NCI-H1092 treated with DMSO at 0.1 percent for 48 hours (cell line): ENCODE measurements around the gene SUMO2.
"Not testable (repeated sequence)": the region's sequence is repeated elsewhere in the genome, so short reads cannot be mapped to it uniquely, and the experiment has no call there.

Experiments
- DNase-seq: peaks from one replicate; lab custom pipeline; 2025; lab: John Stamatoyannopoulos, UW

The SUMO2 gene

GRCh38 chr17:75144816-75145512 is 37.8 kb downstream of the SUMO2 start:
- DNase-seq: no peak

DNA sequence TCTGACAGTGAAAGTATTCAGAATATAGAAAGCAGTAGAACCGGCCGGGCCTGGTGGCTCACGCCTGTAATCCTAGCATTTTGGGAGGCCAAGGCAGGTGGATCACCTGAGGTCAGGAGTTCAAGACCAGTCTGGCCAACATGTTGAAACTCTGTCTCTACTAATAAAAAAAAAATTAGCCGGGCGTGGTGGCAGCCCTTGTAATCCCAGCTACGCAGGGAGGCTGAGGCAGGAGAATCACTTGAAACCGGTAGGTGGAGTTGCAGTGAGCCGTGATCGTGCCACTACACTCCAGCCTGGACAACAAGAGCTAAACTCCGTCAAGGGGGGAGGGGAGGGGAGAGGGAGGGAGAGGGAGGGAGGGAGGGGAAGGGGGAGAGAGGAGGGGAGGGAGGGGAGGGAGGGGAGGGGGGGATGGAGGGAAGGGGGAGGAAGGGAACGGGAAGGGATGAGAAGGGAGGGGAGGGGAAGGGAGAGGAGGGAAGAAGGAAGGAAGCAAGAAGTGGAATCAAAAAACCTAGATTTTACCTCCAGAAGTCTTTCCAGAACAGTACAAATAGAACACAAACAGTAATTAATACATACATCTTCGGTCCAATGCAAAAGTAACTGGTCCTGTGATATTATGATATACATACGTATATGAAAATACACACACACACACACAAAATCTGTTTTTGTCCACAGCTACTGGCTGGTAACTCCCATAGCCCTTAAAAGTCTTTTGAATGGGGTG is 40.4 kb downstream of the SUMO2 start:
- no peak for DNase-seq

DNA sequence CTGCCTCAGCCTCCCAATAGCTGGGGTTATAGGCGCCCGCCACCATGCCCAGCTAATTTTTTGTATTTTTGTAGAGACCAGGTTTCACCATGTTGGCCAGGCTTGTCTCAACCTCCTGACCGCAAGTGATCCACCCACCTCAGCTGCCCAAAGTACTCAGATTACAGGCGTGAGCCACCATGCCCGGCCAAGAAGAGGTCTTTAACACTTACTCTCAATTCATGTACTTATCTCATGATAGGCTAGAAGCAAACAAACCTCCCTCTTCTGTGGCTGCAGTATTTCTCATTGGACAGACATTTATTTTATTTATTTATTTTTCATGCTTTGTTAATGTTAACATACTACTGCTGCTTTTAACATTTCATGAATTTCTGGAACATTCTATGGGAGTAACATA is 44.2 kb downstream of the SUMO2 start:
- DNase-seq: no peak

- not testable (repeated sequence) for DNase-seq
These were observed 45.0 kb downstream of the SUMO2 start for GRCh38 chr17:75137762-75138161.

GRCh38 chr17:75135946-75136345 is 46.8 kb downstream of the SUMO2 start:
- DNase-seq: no peak

DNA sequence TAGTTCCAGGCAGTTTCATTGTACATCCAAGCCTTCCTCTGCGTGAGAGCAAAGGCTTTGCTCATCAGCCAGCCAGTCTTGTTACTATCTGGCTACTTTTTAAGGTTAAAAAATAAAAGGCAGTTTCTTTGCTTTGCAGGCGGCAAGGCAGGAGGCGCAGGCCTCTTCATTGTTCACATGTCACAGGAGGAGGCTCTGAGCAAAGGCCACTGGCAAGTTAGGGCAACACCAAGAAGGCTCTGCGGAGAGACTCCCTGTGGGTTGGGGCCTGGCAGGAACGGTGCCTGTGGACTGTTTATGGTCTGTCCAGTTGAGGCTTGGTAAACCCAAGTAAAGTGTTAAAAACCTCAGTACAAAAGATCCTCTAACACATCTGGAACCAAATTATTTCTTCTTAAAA is 47.3 kb downstream of the SUMO2 start:
- no peak for DNase-seq

DNA sequence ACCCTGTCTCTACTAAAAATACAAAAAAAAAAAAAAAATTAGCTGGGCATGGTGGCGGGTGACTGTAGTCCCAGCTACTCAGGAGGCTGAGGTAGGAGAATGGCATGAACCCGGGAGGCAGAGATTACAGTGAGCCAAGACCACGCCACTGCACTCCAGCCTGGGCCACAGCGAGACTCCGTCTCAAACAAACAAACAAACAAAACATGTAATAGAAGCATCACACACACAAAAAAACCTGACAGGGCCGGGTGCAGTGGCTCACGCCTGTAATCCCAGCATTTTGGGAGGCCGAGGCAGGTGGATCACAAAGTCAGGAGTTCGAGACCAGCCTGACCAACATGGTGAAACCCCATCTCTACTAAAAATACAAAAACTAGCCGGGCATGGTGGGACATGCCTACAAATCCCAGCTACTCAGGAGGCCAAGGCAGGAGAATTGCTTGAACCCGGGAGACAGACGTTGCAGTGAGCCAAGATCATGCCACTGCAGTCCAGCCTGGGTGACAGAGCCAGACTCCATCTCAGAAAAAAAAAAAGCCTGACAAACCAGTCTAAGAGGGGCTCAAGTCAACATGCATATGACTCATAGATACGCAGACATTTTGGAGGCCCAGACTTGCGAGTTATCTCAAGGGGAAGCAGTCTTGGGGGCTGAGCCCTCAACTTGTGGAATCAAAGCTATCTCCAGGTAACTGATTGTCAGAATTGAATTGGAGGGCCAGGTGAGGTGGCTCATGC is 49.0 kb downstream of the SUMO2 start:
- not testable (repeated sequence) for DNase-seq

DNA sequence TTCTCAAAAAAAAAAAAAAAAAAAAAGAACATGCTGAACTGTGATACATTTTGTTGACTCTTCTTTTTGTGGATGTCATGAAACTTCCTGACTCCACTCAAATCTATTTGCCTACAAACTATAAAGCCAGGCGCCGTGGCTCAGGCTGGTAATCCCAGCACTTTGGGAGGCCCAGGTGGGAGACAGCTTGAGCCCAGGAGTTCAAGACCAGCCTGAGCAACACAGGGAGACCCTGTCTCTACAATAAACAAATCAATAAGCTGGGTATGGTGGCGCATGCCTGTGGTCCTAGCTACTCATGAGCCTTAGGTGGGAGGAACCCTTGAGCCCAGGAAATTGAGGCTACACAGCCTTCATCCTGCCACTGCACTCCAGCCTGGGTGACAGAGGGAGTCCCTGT is 49.8 kb downstream of the SUMO2 start:
- no peak for DNase-seq

- DNase-seq: not testable (repeated sequence)
These were observed 50.5 kb downstream of the SUMO2 start for GRCh38 chr17:75132018-75133000.

DNA sequence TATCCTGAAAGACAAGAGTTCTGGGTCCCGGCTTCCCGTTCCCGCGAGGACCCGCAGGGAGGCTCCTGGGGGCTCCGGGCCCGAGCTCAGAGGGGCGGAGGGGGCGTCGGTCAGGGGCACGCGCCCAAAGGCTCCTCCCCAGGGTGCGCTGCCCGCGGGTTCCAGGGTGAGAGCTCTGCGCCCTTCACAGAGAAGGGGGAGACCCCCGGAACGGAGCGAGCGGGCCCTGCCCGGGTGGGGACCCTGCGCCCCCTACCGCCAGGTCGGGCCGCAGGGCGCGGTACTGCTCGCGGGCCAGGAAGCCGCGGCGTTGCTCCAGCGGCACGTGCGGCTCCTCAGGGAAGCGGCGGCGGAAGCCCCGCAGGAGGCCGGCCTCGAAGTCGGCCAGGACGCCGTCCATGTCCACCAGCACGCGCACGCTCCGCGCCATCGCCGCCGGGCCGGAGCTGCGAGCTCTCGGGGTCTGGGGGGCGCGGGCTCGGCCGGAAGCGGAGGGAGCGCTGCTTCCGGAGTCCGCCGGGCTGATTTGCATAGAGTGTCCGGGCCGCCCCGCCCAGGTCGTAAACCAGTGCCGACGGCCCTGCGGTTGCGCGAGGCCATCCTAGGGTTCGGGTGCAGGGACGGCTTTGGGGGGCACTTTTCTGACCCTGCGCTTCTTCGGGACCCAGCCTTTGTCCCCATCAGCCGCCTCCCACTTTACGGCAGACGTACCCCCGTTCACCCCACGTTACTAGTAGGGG is 51.3 kb downstream of the SUMO2 start, which contains the start of gene NT5C:
Gene NT5C (minus strand): TSS at position 465 of the 740 bp plus-strand sequence. CDS start 35 bp downstream, at position 430.
- peak; percentile 78 for DNase-seq

DNA sequence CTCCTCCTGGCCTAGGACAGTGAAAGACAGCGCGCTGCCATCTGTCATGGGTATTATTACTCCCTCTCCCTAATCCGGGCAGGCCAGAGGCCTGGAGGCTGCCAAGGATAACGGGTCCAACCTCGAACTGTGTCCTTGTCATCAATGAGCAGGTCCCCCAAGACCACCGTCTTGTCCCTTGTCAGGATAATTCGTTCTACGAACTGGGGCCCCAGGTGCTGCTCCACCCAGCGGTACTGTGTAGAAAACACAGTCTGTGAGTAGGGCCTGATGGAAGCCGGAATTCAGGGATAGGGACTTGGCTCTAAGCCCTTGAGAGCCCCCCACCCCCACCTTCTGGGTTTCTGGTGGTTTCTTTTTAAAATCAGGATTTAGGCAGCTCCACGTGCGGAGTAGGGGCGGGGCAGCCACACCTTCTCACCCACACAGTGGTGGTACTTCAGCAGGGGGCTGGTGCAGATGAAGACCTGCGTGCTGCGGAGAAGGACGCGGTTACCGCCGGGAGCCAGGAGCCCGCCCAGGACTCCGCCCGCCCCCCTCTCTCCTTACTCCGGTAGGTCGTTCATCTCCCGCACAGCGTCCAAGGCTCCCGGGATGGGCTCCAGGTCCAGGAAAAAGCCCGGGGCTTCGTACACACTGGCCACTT is 52.0 kb downstream of the SUMO2 start:
- DNase-seq: peak; percentile 74

DNA sequence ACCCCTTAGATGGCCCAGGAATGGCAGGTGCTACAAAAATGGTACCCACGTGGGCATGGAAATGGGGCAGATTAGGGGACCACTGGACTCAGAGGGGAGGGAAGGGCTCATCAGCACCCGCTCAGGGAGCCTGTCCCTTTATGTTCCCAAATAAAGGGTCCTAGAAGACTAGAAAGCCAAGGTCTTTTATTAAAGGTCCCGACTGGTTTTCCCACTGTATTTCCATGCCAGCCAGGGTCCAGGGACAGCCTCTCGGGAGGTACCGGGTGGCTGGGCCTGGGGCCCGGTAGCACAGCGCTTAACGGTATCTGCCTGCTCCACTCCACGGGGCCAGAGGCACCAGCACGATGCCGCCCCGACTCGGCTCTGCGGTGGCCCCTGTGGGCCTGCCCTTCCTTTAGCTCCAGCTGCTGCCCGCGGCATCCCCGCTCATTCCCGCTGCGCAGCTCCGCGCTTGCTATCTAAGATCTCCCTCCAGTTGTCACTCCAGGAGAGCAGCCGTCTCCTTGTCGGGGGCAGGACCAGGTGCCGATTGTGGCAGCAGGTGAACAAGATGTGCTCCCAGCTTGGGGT is 52.6 kb downstream of the SUMO2 start:
- no peak for DNase-seq

GRCh38 chr17:75129576-75129975 is 53.2 kb downstream of the SUMO2 start:
- DNase-seq: no peak

DNA sequence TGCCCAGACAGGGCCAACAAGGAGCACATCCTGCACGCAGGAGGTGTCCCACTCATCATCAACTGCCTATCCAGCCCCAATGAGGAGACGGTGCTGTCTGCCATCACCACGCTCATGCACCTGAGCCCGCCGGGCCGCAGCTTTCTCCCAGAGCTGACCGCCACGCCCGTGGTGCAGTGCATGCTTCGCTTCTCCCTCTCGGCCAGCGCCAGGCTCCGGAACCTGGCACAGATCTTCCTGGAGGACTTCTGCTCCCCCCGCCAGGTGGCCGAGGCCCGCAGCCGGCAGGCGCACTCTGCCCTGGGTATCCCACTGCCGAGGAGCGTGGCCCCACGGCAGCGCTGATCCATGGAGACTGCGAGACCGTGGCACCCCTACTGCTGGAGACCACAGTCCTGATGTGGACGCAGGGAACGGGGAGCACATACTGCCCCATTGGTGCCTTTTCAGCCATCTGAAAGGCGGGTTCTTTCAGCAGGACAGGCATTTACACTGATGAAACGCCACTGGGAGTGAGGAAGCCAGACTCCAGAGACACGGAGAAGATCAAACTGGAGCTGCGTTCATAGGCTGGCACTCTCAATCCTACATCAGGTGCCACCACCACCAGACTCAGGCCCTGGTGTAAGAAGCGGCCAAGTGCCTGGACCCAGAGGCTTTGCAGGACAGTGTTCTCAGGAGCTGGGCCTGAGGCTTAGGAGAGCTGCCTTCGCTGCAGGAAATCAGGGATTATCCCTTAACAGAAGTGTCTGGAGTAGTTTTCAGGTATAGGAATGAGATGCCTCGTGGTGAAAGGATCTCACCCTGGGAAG is 53.9 kb downstream of the SUMO2 start:
- no peak for DNase-seq

GRCh38 chr17:75127936-75128335 is 54.8 kb downstream of the SUMO2 start:
- not testable (repeated sequence) for DNase-seq

DNA sequence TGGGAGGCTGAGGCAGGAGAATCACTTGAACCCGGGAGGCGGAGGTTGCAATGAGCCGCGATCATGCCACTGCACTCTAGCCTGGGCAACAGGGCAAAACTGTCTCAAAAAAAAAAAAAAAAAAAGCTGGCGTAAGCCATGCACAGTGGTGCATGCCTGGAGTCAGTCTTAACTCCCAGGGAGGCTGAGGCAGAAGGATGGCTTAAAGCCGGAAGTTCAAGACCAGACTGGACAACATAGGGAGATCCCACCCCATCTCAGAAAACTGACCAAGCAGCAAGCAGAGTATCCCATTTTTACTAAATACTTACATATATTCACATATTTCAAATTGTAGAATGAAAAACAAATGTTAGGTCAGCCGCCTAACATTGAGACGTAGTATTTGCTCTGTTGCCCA is 55.8 kb downstream of the SUMO2 start:
- DNase-seq: no peak

- no peak for DNase-seq
These were observed 56.8 kb downstream of the SUMO2 start for GRCh38 chr17:75125984-75126383.

DNA sequence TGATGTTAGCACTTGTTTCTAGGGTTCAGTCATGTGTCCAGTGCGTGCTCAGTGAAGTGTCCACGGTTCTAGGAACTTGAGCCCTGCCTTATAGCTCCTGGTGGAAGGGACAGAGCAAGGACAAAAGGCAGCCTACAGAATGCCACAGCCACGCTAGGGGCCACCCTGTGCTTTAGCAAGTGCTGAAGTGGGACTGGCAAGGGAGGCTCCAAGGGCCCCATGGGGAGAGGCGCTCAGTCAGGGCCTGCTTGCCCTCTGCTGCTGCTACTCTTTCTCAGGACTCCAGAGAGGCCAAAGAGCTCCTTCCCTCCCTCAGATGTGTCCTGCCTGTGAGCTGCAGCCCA is 58.0 kb downstream of the SUMO2 start:
- DNase-seq: no peak
